Activated effector memory CD4-positive, alpha-beta T cell treated with Interleukin-2 at 50 U/mL for 16 hours (primary cell): Measurements from ENCODE around the gene ESRRG.

ENCODE experiments used
- DNase-seq: peaks from one replicate; pipeline ENCODE4 v3.0.0-alpha.2; 2020

Gene ESRRG

GRCh38 chr1:216626394-216627067 is 96.7 kb downstream of the ESRRG start:
- DNase-seq: no peak

- DNase-seq: no peak
Measured at GRCh38 chr1:216621536-216621935, 101.7 kb downstream of the ESRRG start.

GRCh38 chr1:216617081-216617875 is 106.0 kb downstream of the ESRRG start:
- DNase-seq: no peak

GRCh38 chr1:216616425-216616824 is 106.8 kb downstream of the ESRRG start:
- no peak for DNase-seq

- no peak for DNase-seq
Measured at GRCh38 chr1:216614011-216614934, 109.0 kb downstream of the ESRRG start.

- DNase-seq: no peak
Measured at GRCh38 chr1:216612291-216612690, 110.9 kb downstream of the ESRRG start.

GRCh38 chr1:216607067-216607697 is 116.0 kb downstream of the ESRRG start:
- DNase-seq: no peak

- DNase-seq: no peak
Measured at GRCh38 chr1:216606047-216606637, 117.1 kb downstream of the ESRRG start.

- DNase-seq: no peak
Measured at GRCh38 chr1:216604771-216605170, 118.5 kb downstream of the ESRRG start.

GRCh38 chr1:216600730-216601609 is 122.3 kb downstream of the ESRRG start:
- no peak for DNase-seq

- no peak for DNase-seq
Measured at GRCh38 chr1:216599851-216600250, 123.4 kb downstream of the ESRRG start.

GRCh38 chr1:216598448-216598847 is 124.8 kb downstream of the ESRRG start:
- no peak for DNase-seq

GRCh38 chr1:216596281-216596862 is 126.9 kb downstream of the ESRRG start:
- no peak for DNase-seq

GRCh38 chr1:216587715-216588114 is 135.5 kb downstream of the ESRRG start:
- DNase-seq: no peak

- DNase-seq: no peak
Measured at GRCh38 chr1:216582151-216582550, 141.1 kb downstream of the ESRRG start.

- DNase-seq: no peak
Measured at GRCh38 chr1:216580538-216581057, 142.6 kb downstream of the ESRRG start.

- no peak for DNase-seq
Measured at GRCh38 chr1:216576234-216576937, 146.8 kb downstream of the ESRRG start.

- no peak for DNase-seq
Measured at GRCh38 chr1:216566641-216567205, 156.5 kb downstream of the ESRRG start.

GRCh38 chr1:216563087-216563486 is 160.1 kb downstream of the ESRRG start:
- no peak for DNase-seq

GRCh38 chr1:216562383-216562782 is 160.8 kb downstream of the ESRRG start:
- no peak for DNase-seq
